OCI-LY1 (cell line): ENCODE measurements around the gene LRRD1.

ENCODE experiments used
- CTCF ChIP-seq: fragments of 200-600 bp; sonication (generic), shearing (Covaris generic); IDR thresholded peaks from 2 replicates; pipeline ENCODE4 v1.5.1; 2017; ENCODE audit warnings: mild to moderate bottlenecking, antibody characterized with exemption, low read length, moderate library complexity, mixed read lengths
- EZH2 ChIP-seq: fragments of 200-600 bp; sonication (generic), shearing (Covaris generic); IDR thresholded peaks from 2 replicates; pipeline ENCODE4 v1.8.0; 2017; ENCODE audit warnings: borderline replicate concordance, mixed run types, mild to moderate bottlenecking, antibody characterized with exemption, low read length, moderate library complexity, mixed read lengths

GRCh38 chr7:92100534-92100933, 78.4 kb downstream of the LRRD1 start:
- TF ChIP-seq CTCF, result no peak
- TF ChIP-seq EZH2, result no peak
